ENCODE measurements around the gene ANKRD10. TPM values are rescaled to one million over a fixed set of nuclear protein-coding genes. Genes with fewer than 3 reads are reported as not detected.

The ANKRD10 gene
- polyA plus RNA-seq, 3 donors = 46.9 to 54.1 (median 50.9) TPM

DNA sequence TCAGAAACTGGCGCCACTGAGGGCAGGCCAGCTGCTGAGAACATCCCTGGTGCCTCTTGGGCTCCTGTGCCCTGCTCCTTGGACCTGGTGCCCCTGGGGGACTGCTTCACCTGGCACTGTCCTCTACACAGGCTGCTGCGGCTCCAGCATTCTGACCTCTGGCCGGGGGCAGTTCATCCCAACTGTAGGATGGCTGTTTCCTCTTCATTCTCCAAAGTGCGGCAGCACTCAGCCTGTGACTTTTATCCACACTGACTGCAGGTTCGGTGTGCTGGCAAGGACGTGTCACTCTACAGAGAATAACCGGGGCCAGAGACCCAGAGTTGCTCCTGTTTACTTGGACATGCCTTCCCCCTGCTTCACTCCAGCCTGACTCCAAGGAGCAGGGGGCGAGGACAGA, 7.6 kb upstream of the ANKRD10 start:
- WGBS, 3 donors = 46 to 66% (median 65%) methylated on average over 8 of the region's 8 CpGs
- H3K27ac ChIP-seq (ENCODE audit: low read depth, low read length) = no peak overlapping the region

DNA sequence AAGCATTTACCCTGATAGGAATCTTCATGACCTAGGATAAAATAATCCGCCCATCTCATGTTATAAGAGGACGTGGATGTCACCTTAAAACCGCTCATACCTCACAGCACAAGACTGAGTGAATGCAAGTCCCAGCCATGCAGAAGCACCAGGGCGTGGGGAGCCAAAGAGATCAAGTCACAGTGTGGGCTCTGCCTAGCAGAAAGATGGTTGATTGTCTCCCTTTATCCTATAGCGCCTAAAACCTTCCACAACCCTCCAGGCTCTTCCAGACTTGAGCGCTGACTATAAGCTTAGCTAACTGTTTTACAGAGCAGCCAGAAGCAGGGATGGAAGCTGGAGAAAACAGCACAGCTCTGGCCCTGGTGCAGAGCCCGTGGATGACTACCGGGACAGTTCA, 6.8 kb upstream of the ANKRD10 start:
- H3K27ac ChIP-seq (ENCODE audit: low read depth, low read length) = no peak overlapping the region
- WGBS, 3 donors = 76 to 82% (median 78%) methylated on average over 8 of the region's 8 CpGs

DNA sequence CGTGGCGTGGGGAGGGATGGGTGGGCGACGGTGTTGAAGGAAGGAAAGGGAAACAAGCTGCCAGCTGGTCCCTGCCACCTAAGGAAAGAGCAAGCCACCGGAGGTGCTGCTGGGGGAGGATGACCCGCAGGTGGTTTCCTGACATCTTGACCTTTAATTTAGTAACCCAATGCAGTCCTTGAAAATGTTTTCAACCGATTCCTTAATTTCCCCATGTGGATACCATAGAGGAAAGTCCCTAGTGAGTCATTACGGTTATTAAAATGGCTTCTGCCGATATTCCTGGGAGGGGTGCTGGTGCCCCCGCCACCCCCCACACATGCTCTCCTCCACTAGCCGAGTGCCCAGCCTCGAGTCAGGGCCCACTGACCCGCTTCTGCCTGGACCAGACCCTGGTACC, 6.3 kb upstream of the ANKRD10 start:
- no peak overlapping the region for H3K27ac ChIP-seq (ENCODE audit: low read depth, low read length)
- 43 to 72% (median 46%) methylated on average over 13 of the region's 13 CpGs for WGBS, 3 donors

DNA sequence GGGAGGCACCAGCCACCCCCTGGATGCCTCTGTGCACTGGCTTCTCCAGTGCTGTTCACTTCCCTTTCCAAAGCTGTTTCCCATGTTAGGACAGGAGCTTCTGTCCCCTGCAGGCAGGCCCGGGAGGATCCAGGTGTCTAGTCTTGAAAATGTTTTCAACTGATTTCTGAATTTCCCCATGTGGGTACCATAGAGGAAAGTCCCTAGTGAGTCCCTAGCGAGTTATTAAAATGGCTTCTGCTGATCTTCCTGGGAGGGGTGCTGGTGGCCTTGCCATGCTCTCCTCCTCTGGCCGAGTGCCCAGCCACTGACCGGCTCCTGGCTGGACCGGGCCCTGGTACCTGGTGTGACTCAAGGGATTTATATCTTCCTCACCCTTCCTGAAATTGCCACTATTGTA, 5.2 kb upstream of the ANKRD10 start:
- H3K27ac ChIP-seq (ENCODE audit: low read depth, low read length) = no peak overlapping the region
- 52 to 76% (median 71%) methylated on average over 5 of the region's 5 CpGs for WGBS, 3 donors

DNA sequence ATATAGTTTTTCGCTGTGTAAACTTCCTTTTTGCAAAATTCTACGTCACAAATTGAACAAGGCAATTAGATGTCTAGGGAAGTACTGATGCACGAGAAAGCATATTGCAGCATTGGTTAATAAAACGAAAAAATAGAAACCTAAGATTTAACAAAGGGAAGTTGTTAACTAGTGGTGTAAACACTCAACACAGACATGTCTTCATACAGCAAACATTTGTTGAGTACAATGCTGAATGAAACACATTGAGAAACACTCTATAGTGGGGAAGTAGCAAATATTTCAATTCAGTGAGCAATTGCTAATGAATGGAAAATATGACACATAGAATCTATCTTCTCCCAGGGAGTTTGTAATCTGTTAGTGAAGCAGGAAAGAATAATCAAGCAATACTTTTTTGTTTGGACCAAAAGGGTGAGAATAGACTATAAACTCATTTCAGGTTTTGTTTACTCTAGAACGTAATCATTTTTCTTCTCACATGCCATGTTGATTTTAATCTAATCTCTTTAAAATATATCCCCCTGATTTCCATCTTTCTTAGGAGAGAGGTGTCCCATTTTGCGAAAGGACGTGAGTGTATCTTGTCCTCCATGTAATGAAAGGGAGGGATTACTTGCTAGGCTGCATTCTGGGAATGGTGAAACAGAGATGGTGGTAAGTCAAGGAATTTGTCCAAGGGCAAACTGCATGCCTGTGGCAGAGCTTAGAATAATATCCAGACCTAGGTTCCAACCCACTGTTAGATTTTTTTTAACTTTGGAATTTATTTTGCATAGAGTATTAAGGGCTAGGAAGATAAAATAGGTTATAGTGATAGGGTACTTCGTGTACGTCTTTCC, 1.7 kb upstream of the ANKRD10 start:
- 54 to 65% (median 57%) methylated on average over 9 of the region's 9 CpGs for WGBS, 3 donors
- no peak overlapping the region for H3K27ac ChIP-seq (ENCODE audit: low read depth, low read length)

DNA sequence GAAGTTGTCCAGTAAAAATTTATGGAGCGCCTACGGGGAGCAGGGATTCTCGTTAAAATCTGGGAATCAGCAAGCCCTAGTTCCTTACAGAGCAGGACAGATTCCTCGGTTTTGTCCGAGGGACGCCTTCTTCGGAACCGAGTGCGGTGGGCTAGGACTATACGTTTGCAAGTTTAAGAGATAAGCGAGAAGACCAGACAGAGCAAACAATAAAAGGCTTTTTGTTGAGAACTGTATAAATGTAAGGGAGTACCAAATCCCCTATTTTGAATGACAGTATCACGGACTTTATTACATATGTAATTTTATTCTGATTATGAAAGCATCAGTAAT, 971 bp upstream of the ANKRD10 start:
- WGBS, 3 donors = 3 to 4% (median 3%) methylated on average over 12 of the region's 12 CpGs
- H3K27ac ChIP-seq (ENCODE audit: low read depth, low read length) = peak overlapping the region; percentile 83

DNA sequence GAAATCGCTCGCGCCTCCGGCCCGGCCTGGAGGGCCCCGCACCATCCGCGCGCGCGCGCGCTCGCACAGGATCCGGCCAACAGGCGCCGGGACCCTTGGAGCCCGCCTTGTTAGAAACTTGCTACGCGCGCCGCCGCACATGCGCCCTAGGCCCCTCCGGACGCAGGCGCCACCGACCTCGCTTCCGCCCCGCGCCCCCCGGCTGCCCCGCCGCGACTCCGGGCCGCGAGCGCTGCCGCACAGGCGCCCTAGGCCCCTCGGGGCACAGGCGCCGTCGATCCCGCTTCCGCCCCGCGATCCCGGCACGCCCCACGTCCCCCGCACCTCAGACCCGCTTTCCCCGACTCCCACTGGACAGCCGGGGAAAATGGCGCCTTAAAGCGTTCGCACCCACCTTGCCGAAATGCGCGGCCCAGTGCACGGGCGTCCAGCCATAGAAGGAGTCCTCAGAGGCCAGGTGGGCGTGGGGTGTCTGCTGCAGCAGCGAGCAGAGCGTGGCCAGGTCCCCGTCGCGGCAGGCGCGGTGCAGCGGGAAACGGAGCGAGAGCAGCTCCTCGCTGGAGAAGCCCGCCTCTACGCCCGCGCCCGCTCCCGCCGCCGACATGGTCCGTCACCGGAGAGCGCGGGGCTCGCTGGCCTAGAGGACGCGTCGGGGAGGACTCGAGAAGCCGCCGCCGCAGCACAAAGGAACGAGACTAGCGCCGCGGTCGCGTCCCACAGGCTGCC, 375 bp downstream of the ANKRD10 start:
- H3K27ac ChIP-seq (ENCODE audit: low read depth, low read length) = peak overlapping the region; percentile 91
- 0% methylated on average over 92 to 103 of the region's 103 CpGs for WGBS, 3 donors

DNA sequence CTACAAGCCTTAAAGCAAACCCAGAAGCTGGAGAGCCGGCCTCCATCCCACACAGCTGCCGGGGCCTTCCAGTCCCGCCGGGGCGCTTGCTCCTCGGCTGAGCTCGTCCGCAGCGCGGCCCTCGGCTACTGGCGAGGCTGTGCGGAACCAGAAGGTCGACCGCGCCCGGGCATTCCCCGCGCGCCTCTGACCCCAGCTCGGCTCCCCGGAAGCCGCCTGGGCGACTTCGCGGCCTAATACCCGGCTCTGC, 863 bp downstream of the ANKRD10 start:
- 0 to 1% (median 0%) methylated on average over 27 of the region's 27 CpGs for WGBS, 3 donors
- H3K27ac ChIP-seq (ENCODE audit: low read depth, low read length) = peak overlapping the region; percentile 91

DNA sequence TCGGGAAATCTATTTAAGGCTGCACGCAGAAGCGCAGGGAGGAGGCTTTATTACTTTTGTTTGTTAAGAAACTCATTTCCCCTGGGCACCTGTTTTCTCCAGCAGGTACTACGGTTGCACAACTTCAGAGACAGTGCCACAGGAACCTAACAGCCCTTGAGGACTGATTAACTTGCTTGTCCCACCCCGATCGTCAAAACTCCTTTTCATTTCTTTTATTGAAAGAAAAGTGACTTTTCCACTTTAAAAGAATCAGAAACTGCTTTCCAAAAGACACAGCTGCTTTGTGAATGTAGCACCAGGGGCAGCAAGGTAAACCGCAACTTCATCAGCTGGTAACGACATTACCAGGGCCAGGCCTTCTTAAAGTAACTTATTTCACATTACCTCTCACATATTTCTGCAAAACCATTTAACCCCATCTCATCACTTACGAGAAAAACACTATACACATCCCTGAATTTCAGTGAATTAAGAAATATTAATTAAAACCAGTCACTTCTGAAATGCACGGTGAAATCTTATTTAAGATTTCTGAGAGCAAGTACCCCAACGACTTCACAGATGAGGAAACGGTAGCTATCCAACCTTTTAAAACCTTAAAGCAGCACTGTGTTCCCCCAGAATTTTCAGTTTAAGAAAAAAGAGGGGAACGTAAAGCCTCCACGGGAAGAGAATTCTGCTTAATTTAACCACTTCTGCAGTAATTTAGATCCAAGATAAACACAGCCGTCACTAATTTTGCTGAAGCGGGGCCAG, 1.4 kb downstream of the ANKRD10 start:
- WGBS, 3 donors = 1 to 3% (median 1%) methylated on average over 16 of the region's 16 CpGs

DNA sequence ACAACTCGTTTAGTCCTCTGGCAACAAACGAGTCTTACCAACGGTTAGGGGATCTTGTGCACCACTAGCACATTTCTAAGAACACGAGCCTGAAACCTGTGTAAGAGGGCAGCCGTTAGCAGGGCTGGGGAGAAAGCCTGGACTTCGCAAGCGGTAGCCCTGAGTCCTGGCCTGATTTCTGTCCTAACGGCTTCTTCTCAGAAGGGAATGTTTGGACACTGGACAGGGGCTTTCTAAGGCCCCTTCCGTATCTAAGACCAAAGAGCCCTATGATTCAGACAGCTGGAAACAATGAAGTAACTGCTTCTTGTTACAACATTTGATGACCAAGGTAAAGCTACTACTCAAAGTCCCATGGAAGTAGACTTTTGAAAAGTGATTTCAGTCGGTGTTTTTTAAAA, 2.2 kb downstream of the ANKRD10 start:
- WGBS, 3 donors = 9 to 29% (median 21%) methylated on average over 10 of the region's 10 CpGs
- no peak overlapping the region for H3K27ac ChIP-seq (ENCODE audit: low read depth, low read length)

More for the DNA sequence above, 1.4 kb downstream of the ANKRD10 start:
- no peak overlapping the region for H3K27ac ChIP-seq (ENCODE audit: low read depth, low read length)

DNA sequence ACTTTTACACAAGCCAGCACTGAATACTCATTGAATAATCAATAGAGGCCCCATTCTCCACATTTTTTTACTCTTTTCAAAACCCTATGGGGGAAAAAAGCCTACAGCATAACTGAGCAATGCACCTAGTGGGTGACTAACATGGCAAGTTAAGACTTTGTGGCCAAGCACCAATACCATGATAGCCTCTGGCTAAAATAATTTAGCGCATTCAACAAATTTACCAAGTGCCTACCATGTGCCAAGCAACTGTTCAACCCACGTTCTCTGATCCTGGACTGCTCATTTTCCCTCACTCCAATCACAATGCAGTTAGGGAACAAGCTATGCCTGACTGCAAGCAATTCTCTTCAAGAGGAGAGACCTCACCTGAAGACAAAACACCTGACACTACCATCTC, 3.0 kb downstream of the ANKRD10 start:
- 69 to 88% (median 83%) methylated on average over 2 of the region's 2 CpGs for WGBS, 3 donors
- no peak overlapping the region for H3K27ac ChIP-seq (ENCODE audit: low read depth, low read length)

DNA sequence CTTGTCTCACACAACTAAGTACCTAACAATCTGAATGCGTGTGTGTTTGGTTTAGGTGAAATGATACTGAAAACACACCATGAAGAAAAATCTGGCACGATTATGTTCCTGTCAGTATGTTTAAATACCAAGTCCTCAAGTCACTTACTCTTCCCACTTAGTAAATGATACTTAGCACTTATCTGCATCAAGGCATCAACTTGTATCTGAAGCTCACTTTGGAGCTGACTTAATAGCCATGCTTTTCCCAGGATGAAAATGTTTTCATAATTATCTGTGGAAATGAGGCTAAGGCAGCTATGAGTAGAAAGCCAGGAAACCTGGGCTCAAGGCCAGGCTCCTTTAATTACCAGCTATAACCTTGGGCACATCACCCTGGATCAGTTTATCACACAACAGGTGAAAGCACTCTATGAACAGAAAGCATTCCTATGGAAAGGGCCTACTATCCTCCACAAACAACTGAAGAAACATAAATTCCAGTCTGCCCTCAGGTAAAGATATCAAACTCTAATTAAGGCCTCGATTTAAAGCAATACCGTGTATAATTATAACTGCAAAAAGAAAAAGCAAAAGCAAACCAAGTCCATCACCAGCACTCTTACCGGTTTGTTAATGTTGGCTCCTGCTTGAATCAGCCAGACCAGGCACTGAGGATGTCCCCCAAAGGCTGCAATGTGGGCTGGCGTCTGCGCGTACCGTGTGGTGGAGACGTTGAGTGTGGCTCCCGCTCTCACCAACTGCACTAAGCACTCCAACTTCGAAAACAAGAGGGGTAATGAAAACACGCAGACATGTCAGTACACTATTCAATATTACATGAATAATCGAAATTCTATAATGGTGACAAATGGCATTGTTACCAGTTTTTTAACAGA, 4.6 kb downstream of the ANKRD10 start:
- 54 to 73% (median 71%) methylated on average over 14 of the region's 14 CpGs for WGBS, 3 donors
- H3K27ac ChIP-seq (ENCODE audit: low read depth, low read length) = no peak overlapping the region

DNA sequence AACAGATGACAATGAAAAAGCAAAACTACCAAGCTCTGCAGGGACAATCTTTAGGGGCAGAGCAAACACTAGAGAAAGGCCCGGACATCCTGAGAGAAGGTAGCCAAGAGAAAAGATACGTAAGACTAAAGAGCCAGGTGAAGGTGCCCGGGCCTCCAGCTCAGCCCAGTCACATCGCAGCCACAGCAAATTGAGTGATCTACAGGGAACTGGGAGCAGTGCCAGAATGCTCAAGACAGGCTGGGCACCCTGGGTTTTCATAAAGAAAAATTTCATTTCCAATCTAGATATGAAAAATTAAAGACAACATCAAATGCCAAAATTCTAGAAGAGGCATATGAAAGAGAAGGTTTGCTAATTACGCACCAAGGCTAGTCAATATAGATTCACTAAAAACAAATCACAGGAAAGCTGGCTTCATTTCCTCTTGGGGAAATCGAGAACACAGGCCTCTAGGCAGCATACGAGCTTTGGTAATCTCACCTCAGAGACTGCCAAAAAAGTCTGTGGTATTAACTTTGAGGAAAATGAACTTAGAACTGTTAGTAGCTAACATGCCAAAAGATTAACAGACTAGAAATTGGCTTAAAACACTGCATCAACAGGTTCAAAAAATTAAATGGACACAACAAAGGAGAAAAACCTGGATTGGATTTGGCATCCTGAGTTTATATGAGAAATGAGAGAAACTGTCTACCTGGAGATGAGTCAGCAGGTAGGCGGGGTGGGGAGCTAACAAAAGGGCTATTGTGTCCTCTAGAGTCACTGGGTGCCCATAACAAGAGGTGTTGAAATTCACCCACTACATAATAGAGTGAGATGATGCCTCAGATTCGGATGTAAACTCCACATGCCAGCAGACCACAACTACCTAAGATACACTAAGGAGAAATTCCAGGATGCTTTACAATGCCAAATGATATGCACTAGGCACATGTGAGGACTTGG, 6.6 kb downstream of the ANKRD10 start:
- 29 to 59% (median 53%) methylated on average over 9 of the region's 9 CpGs for WGBS, 3 donors
- H3K27ac ChIP-seq (ENCODE audit: low read depth, low read length) = no peak overlapping the region

DNA sequence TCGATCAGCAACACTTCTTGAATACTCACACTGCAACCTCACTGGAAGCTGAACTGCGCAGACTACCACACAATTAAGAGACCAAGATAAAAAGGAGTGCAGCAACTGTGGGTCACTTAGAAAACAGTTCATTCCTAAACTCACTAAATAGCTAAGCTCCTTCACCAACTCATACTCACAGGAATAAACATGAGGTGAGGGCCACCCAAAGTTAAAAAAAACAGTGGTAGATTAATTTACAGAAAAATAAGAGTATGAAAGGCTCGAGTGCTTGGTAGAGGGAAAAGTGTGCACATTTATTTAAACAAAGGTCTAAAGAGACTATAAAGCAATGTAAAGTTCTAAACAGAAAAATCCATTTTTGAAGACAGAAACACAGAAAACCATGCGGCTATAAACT, 7.6 kb downstream of the ANKRD10 start:
- WGBS, 3 donors = 82 to 88% (median 85%) methylated on average over 3 of the region's 4 CpGs
- no peak overlapping the region for H3K27ac ChIP-seq (ENCODE audit: low read depth, low read length)

DNA sequence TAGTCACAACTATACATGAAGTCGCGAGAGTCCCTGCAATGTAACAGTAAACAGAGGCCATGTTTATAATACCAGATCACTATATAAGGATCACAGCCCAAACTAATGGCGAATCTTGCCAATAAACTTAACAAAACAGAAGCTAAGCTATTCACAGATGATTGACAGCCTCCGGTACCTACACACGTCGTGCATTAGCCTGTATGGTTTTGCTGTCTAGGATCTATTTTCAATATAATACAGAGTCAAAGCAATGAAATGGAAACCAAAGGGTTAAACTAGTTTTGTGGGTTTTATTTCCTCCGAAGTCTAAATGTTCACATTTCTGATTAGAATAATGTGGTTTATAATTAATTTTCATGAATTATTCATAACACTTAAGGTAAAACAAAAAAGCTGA, 10.1 kb downstream of the ANKRD10 start:
- no peak overlapping the region for H3K27ac ChIP-seq (ENCODE audit: low read depth, low read length)
- 76 to 80% (median 79%) methylated on average over 7 of the region's 7 CpGs for WGBS, 3 donors

DNA sequence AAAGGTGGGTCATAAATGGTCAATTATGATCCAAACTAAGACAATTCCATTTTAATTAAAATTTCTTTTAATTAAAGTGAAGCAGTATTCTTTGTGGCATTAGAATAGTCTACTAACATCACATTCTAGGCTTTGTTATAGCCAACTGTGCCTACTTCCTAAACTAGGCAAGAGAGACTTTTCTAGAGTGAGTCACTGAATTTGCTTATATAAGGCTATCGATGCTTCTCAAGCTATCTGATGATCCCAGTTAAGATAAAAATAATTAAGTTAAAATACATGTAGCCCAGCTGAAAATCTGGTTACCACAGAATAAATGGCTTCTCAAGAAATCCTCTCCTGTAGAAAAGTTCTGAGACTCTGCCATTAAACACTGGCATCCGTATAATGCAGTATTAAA, 12.5 kb downstream of the ANKRD10 start:
- no peak overlapping the region for H3K27ac ChIP-seq (ENCODE audit: low read depth, low read length)
- 86 to 93% (median 90%) methylated on average over 2 of the region's 2 CpGs for WGBS, 3 donors

DNA sequence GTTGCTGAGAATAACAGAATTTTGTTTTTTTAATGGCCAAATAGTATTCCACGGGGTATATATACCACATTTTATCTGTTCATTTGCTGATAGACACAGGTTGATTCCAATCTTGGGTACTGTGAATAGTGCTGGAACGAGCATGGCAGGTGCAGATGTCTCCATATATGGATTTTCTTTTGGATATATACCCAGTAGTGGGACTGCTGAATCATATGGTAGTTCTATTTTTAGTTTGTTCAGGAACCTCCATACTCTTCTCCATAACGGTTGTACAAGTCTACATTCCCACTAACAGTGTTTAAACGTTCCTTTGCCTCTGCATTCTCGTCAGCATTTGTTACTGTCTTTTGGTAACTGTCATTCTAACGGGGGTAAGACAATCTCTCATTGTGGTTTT, 17.3 kb downstream of the ANKRD10 start:
- WGBS, 3 donors = 89 to 95% (median 89%) methylated on average over 6 of the region's 6 CpGs
- H3K27ac ChIP-seq (ENCODE audit: low read depth, low read length) = no peak overlapping the region

DNA sequence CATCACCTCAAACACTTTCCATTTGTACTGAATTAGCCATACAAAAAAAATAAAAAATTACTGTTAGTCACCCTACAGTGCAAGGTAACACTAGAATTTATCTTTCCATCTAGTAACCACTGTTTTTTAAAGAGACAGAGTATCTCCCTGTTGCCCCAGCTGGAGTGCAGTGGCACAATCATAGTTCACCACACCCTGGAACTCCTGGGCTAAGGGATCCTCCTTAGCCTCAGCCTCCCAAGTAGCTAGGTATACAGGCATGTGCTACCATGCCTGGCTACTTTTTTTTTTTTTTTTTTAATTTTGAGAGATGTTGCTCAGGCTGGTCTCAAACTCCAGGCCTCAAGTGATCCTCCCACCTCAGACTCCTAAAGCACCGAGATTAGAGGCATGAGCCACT, 17.9 kb downstream of the ANKRD10 start:
- WGBS, 3 donors = 100% methylated on average over 1 of the region's 1 CpG

More for the DNA sequence above, 17.9 kb downstream of the ANKRD10 start:
- no peak overlapping the region for H3K27ac ChIP-seq (ENCODE audit: low read depth, low read length)

Measured in adipose tissue (tissue), 3 donors.